Right ventricle myocardium inferior (tissue), 1 donor: ENCODE results near the gene OSCAR. TPM values are rescaled to one million over a fixed set of nuclear protein-coding genes. Genes with fewer than 3 reads are reported as not detected.
A peak's percentile ranks its signal among the peaks of the same experiment; 100 is the strongest.

Experiments
- ATAC-seq: fragments of 200-7000 bp; cut with Tn5 transposase; one replicate; pipeline ENCODE4 v1.9.1; 2020; ENCODE audit warnings: mild to moderate bottlenecking, moderate library complexity
- DNase-seq: peaks from one replicate; pipeline ENCODE4 v3.0.0; 2021; ENCODE audit errors: missing footprints
- intact Hi-C: fragments of 100-400 bp; cut with DNase I; formaldehyde crosslinking; loops from one replicate; pipeline ENCODE4 v1.11.0; 2022
- total RNA-seq: library from RNA; stranded (reverse); fragmentation: NEBNext Ultra II Directional; extraction: Animal tissue kit (Norgen Biotek cat#: 25700); gene quantifications from one replicate; pipeline ENCODE4 v1.2.1, GENCODE V29; 2021
- donor health status: DM: no; HTN: yes; CAD: no; lungs with severe emphysema.

OSCAR gene
- total RNA-seq, 1 donor from 2014 or later = 0.70 TPM

DNA sequence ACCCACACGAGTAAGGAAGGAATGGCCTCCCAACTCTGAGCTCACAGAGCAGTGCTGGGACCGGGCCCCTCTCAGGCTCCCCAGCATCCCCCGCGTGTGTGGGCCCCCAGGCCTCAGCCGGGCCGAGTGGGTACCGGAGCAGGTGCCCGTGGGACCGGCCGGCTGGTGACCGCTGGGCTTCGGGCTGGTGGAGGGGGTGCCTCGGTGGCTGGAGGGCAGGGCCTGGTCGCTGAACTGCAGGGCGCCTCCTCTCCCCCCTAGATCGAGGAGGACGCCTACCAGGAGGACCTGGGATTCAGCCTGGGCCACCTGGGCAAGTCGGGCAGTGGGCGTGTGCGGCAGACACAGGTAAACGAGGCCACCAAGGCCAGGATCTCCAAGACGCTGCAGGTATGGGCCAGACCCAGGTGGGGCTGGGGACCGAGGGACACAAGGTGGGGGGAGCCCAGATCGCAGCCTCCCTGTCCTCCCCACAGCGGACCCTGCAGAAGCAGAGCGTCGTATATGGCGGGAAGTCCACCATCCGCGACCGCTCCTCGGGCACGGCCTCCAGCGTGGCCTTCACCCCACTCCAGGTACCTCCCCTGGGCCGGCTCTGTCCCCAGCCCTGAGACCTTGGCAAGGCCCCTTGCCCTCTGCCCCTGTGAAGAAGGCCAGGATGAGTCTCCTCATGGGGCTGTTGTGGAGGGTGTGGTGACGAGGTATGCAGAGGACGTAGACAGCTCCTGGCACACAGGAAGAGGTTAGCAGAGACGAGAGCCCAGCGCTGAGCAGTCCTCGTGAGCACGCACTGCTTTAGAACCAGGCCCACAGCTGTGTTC lies 28.4 kb upstream of the OSCAR start:
- intact Hi-C loops = no loop called here
- ATAC-seq (no peak), DNase-seq (no peak)

DNA sequence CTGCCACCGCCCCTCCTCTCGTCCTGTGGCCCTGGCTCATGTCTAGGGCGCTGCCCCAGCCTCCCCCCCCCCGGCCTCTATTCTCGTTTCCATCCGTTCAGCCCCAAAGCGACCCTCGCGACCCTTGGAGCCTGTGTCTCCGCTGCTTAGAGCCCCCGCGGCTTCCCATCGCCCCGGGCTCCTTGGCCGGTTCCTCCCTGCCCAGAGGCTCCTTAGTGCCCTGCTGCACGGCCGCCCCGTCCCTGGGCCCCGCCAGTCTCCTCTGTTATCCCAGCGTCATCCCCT lies 27.8 kb upstream of the OSCAR start:
- DNase-seq (no peak), ATAC-seq (no peak)
- intact Hi-C loops = no loop called here

DNA sequence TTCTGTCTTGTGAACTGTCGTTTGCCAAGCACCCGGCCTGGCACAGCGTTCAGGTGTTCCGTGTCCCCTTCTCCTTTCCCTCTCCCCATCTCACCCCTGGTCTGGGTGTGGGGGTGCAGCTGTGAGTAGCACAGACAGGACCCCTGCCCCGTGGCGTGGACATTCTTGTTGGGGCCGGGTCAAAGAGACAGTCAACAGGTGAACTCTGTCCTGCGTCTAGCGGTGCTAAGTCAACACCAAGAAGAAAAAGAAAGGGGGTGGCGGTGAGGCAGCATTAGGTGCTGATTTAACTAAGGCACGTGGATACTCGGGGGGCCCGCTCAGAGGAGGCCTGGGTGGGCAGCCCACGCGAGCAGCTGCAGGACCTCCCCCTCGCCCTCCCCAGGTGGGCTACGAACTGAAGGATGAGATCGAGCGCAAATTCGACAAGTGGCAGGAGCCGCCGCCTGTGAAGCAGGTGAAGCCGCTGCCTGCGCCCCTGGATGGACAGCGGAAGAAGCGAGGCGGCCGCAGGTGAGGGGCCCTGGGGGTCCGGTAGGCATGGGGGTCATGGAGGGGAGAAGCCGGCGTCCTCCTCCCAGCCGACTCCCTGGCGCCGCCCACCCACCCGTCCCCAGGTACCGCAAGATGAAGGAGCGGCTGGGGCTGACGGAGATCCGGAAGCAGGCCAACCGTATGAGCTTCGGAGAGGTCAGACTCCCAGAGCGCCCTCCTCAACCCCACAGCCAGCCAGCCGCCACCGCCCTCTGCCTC lies 27.3 kb upstream of the OSCAR start:
- no peak for ATAC-seq
- intact Hi-C loops = no loop called here
- no peak for DNase-seq

DNA sequence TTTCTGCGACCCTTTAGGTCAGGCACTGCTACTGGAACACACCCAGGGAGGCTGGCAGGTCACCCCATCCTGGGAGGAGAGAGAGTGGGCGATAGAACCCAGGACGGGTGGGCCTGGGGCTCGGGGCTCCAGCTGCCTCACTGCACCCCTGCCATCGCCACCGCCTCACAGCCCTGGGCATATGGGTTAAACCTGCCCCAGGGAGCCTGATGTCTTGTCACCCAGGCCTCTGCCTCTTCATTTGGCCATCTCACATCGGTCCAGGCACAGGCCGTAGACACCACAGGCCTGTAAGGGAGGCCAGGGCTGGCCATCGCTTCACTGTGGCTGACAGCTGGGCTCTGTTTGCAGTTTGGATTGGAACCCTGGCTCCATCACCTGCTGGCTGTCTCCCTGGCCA lies 25.1 kb upstream of the OSCAR start:
- DNase-seq (no peak), ATAC-seq (no peak)
- intact Hi-C loops = no loop called here

DNA sequence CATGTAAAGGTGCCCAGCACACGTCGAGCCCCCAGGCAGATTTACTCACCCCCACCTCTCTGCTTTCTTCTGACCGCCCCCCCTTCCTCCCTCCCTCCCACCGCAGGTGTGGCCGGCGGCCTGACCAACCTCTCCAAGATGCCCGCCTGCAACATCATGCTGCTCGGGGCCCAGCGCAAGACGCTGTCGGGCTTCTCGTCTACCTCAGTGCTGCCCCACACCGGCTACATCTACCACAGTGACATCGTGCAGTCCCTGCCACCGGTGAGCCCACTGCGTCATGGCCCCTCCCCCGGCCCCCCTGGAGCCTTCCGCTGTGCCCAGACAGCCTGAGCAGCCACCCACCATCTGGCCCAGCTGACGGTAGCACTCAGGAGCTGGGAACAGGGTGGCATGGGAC lies 23.8 kb upstream of the OSCAR start:
- intact Hi-C loops = no loop called here
- DNase-seq = no peak
- ATAC-seq = no peak

DNA sequence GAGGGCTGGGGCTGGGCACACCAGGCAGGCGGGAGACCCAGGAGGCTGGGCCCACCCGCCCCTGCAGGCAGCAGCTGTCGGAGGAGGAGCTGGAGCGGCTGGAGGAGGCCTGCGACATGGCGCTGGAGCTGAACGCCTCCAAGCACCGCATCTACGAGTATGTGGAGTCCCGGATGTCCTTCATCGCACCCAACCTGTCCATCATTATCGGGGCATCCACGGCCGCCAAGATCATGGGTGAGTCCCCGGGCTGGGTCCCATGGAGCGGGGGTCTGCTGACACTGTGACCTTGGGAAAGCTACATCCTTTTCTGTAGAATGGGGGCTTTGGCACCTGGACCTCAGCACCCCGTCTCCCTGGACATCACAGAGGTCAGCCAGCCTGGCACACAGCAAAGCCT lies 23.1 kb upstream of the OSCAR start:
- ATAC-seq (no peak), DNase-seq (no peak)

DNA sequence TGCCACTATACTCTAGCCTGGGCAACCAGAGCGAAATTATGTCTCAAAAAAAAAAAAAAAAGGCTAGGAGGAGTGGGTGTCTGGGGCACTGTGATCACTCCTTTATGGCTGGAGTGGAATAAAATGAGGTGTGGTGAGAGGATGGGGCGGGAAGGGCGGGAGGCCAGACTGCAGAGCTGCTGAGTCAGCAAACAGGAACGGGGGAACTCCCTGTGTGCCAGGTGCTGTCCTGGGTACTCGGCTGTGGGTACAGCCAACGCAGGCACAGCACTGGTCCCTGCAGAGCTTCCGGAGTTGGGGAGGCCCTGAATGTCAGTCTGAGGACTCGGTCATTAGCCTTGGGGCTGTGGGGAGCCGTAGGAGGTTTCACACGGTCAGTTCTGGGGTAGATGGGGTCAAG lies 20.7 kb upstream of the OSCAR start:
- ATAC-seq = no peak
- no peak for DNase-seq
- intact Hi-C loops = no loop called here

More for the DNA sequence above, 23.1 kb upstream of the OSCAR start:
- intact Hi-C loops = no loop called here

DNA sequence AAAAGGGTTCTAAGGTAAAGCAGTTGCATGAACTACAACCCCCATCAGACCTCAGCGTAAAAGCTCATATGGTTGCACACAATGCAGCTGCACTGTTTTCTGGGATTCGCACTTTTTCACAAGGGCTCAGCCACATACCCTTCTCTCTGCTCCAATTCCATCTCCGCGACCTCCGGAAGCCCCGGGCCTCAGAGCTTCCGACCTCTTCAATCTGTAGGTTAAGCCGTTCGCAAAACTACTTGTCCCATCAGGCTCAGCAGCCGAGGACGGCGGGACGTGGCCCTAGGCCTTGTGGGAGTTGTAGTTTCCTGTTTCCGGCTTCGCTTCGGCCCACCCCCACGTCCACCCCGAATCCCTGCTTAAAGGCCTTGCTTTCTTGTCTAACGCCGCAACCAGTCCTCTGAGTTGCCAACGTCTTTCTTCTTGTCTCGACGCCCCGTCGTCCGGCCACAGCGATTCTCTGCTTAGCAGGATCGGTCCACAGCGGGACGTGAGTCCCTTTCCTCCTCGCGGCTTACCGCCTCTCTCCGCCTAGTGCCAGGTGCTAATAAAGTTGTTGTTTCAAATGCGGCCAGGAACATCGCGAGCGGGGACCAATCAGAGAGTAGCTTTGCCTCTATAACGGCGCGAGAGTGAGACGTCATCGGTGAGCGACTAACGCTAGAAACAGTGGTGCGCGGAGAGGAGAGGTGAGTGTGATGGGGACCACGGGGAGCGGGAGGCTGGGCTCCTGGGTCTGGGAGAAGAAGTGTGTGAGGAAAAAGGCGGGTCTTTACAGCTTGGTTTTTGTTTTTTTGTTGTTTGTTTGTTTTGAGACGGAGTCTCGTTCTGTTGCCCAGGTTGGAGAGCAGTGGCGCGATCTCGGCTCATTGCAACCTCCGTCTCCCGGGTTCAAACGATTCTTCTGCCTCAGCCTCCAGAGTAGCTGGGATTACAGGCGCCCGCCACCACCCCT lies 14.8 kb upstream of the OSCAR start, which contains the start of the genes PRPF31 and TFPT:
Gene PRPF31 (plus strand): TSS at position 646 of the 955 bp plus-strand sequence. CDS start 2,525 bp downstream, outside the sequence.
Gene TFPT (minus strand): TSS at position 549 of the 955 bp plus-strand sequence. CDS start 388 bp downstream, at position 161.
- peak; percentile 96 for ATAC-seq
- intact Hi-C loops = loop anchor here (1.0 to 5.0 kb wide), 3 partner anchors 13 to 77 kb away; partner anchors contain the start of genes CNOT3, NDUFA3 and TSEN34
- DNase-seq = peak; percentile 98

DNA sequence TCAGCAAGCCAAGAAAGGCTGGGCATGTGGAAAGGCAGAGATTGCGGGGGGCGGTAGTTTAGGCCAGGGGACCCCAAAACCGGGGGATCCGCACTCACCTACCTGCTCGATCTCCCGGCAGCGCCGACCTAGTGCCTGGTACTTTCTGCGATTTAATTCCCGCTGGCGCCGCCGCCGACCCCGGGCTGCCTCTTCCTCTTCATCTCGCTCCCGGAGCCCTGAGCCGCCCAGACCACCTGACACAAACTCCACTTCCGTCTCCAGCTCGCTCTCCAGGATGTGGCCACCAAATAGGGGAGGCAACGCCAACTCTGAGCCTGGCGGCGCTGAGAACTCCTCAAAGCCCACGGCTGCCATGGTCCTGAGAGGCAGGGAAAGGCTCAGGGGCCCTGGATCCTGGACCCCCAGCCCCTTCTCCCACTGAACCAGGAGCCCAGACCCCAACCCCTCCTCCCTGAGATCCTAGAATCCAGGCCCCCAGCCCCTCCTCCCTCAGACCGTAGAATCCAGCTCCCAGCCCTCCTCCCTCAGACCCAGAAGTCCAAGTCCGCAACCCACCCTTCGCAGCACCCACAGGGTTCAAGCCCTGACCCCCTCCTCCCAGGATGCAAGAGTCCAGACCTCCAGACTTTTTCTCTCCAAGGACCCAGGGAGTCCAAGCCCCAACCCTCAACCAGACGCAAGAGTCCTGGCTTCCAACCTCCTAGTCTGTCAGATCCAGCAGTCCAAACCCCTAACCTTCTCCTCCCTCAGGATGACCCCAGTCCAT lies 13.9 kb upstream of the OSCAR start:
- no peak for ATAC-seq
- no peak for DNase-seq
- intact Hi-C loops = loop anchor here (1.0 to 5.0 kb wide), 3 partner anchors 12 to 78 kb away; partner anchors contain the start of genes CNOT3, NDUFA3 and TSEN34

DNA sequence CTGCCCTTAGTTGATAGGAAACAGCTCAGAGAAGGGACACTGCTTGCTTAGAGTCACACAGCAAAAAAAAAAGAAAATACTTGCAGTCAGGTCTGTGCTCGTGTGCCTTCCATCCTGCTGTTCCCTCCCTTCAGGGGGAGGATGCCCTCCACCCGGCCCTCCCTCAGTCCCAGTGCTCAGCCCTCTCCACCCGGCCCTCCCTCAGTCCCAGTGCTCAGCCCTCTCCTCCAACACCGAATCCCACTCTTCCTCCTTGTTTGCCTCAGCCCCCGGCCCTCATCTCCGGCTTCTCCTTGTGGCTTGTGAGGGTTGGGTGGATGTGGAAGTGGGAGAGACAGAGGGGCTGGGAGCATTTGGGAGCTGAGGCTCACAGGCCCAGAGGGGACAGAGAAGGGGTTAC lies 9.0 kb upstream of the OSCAR start:
- intact Hi-C loops = loop anchor here (10.0 kb wide), 1 partner anchor 235 kb away; no protein-coding TSS in a partner anchor
- DNase-seq (no peak), ATAC-seq (no peak)

DNA sequence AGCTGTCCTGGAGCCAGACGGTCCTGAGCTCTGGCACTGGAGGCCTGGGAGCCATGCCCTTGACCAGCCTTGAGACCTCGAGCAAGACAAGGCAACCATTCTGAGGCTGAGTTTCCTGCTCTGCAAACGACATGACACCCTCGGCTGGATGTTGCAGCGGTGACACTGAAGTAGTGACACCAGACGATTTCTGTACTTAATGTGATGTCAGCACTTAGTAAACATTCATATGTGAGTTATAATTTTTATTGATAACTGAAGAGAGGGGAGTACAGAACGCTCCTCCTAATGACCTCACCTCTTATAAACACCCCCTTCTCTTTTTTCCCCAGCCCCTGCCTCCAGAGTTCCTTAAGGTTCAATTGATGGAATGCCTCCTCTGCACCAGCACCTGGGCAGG lies 7.9 kb upstream of the OSCAR start:
- ATAC-seq = no peak
- intact Hi-C loops = loop anchor here (10.0 kb wide), 1 partner anchor 234 kb away; no protein-coding TSS in a partner anchor
- no peak for DNase-seq

DNA sequence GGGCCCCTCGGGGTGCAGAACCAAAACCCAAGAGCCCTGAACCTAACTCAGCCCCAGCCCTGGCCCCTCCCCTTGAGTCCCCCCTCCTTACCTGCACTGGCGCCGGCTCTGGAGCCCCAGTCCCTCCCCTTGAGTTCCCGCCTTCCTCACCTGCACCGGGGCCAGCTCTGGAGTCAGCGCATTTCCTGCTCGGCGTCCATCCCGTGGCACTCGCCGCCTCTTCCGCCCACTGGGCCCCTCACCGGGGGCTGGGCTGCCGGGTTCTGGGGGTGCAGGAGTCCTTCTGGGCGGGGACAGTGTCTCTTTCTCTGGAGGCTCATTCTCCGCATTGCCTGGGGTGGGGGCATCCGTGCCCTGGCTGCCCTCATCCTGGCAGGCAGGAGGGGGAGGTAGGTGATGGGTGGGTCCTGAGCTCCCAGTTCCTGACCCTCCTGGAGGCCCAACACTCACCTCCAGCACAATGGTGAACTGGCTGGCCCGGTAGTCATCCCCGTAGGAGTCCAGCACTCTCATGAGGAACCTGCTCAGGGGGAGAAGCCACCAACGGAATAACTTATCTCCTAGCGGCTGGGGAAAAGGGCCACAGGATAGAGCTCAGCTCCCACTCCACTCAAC lies 7.4 kb upstream of the OSCAR start:
- intact Hi-C loops = loop anchor here (10.0 kb wide), 1 partner anchor 233 kb away; no protein-coding TSS in a partner anchor
- DNase-seq (no peak), ATAC-seq (no peak)

DNA sequence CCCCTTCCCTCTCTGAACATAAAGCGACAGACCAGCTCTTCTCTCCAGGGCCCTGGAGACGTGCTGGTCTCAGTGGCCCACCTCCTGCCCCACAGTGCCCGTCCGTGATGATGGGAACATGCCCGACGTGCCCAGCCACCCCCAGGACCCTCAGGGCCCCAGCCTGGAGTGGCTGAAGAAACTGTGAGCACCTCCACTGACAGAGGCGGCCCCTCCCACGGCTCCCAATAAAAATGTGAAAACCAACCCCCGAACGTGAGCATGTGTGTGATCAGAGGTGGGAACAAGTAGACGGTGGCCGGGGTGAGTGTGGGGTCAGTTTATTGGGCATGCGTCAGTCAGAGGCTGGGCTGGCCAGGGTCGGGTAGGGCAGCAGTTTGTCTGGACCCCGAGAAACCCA lies 6.1 kb upstream of the OSCAR start:
- DNase-seq (no peak), ATAC-seq (no peak)
- intact Hi-C loops = loop anchor here (10.0 kb wide), 1 partner anchor 232 kb away; no protein-coding TSS in a partner anchor

DNA sequence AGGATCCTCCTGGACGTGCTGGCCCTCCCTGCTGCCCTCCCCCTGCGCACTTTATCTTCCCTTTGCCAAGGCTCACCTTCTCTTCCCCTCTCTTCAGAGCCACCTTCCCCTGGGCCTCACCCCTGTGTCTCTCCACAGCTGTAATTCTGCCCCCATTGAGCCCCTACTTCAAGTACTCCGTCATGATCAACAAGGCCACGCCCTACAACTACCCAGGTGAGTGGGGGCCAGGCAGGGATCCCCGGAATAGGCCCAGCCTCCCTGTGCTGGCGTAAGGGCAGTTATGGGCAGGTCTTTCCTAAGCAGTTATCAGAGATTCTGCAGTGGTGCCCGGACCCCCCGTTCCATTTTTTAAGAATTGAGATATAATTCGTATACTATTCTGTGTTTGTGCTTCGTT lies 5.2 kb upstream of the OSCAR start:
- intact Hi-C loops = loop anchor here (10.0 kb wide), 1 partner anchor 231 kb away; no protein-coding TSS in a partner anchor
- DNase-seq (no peak), ATAC-seq (no peak)

DNA sequence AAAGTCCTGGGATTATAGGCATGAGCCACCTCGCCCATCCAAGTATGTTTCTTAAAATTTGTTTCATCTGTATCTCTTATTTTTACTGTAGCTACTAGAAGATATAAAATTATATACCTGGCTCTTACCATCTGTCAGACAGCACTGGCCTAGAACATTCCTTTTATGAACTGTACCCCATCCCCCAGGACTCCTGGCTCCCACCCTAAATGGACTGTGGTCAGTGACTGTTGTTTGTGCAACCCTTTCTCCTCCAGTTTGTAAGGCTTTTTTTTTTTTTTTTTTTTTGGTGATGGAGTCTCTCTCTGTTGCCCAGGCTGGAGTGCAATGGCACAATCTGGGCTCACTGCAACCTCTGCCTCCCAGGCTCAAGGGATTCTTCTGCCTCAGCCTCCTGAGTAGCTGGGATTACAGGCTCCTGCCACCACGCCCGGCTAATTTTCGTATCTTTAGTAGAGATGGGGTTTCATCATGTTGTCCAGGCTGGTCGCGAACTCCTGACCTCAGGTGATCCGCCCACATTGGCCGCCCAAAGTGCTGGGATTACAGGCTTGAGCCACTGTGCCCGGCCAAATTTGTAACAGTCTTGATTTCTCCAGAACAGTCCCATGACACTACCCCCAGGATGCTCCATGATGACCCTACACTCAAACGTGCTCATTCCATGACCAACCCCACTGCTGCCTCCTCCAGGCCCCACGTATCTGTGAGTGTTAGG lies 4.6 kb upstream of the OSCAR start:
- no peak for DNase-seq
- intact Hi-C loops = loop anchor here (10.0 kb wide), 1 partner anchor 230 kb away; no protein-coding TSS in a partner anchor

DNA sequence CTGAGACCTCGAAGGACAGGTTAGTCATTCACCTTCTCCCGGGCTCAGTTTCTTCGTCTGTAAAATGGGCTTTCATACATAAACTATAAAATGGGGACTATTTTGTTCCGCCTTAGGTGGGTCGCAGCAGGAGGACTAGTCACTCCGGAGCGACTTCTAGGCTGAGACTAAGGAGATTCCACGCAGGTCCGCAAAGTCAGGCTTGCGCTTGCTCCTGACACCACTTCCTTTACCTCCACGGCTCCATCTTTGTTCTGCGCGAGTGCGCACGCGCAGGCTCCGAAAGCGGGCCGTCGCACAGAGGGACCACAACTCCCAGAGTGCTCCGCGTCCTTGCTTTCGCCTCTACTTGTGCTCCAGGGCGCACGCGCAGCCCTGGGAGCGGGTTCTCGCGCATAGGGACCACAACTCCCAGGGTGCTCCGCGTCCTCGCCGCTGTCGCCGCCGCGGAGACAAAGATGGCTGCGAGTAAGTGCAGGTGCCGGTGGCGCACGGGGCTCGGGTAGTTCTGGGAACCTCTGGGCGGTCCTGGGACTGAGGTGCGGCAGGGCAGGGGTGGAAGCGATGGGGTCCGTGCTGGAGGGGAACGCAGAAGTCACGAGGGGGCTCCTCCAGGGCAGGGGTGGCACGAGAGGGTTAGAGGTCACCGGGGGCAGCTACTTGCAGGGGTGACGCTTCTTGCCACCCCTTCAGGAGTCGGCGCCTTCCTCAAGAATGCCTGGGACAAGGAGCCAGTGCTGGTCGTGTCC lies 2.0 kb upstream of the OSCAR start, which contains the start of gene NDUFA3:
Gene NDUFA3 (plus strand): TSS at position 435 of the 749 bp plus-strand sequence. CDS start 24 bp downstream, at position 459.
- ATAC-seq (peak; percentile 100), DNase-seq (peak; percentile 99)
- intact Hi-C loops = loop anchor here (1.0 to 10.0 kb wide), 2 partner anchors 13 to 228 kb away; partner anchors contain the start of genes PRPF31 and TFPT

More for the DNA sequence above, 4.6 kb upstream of the OSCAR start:
- no peak for ATAC-seq
